ENCODE results near the gene SYNDIG1. TPM values are rescaled to one million over a fixed set of nuclear protein-coding genes. Genes with fewer than 3 reads are reported as not detected.
A peak's percentile ranks its signal among the peaks of the same experiment; 100 is the strongest.

SYNDIG1 gene
- total RNA-seq, 4 donors from 2014 or later: 0.45 TPM; not detected in 3

DNA sequence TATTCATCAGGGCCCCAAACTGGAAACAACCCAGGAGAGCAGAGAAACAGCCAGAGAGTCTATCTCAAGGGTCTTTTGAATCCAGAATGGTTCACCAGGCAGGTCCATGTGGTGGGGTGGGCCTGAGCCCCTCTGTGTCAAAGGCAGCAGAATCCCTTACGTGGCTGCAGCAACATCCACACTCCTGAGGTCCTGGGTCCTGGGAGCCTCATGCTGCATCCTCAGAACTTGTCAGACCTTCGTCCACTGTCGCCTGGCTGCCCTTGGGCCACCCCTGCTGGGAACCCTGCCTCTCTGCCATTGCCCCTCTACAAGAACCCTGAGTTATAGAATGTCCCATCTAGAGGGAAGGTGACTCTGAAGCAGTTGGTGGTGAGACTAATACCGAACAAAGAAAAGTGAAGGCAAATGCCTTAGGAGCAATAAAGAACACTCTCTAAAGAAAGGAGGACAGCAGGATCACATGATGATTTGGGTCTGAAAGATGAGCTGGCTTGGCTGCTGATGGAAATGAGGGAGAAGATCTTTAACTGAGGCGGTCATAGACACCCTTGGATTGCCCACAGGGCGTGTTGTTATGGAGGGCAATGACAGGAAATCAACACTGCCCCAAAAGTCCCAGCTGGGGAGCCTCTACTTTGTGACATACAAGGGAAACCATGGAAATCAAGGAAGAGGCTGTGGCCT lies 161.2 kb downstream of the SYNDIG1 start:
- DNase-seq (ENCODE audit: low spot score in 2 of 2): no peak
- WGBS, 2 donors: 92 to 96% methylated on average over 6 of the region's 6 CpGs
- no peak overlapping the region for H3K4me3 ChIP-seq (ENCODE audit: low read depth, poor library complexity, severe bottlenecking)
- intact Hi-C loops (cut with DNase I; ENCODE audit: low total_unique reads): no loop called here
- TF ChIP-seq, protein P1, sequence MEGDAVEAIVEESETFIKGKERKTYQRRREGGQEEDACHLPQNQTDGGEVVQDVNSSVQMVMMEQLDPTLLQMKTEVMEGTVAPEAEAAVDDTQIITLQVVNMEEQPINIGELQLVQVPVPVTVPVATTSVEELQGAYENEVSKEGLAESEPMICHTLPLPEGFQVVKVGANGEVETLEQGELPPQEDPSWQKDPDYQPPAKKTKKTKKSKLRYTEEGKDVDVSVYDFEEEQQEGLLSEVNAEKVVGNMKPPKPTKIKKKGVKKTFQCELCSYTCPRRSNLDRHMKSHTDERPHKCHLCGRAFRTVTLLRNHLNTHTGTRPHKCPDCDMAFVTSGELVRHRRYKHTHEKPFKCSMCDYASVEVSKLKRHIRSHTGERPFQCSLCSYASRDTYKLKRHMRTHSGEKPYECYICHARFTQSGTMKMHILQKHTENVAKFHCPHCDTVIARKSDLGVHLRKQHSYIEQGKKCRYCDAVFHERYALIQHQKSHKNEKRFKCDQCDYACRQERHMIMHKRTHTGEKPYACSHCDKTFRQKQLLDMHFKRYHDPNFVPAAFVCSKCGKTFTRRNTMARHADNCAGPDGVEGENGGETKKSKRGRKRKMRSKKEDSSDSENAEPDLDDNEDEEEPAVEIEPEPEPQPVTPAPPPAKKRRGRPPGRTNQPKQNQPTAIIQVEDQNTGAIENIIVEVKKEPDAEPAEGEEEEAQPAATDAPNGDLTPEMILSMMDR (IDR thresholded peaks at IDR 0.05): no peak
- no peak for TF ChIP-seq POLR2A (IDR thresholded peaks at IDR 0.05)

DNA sequence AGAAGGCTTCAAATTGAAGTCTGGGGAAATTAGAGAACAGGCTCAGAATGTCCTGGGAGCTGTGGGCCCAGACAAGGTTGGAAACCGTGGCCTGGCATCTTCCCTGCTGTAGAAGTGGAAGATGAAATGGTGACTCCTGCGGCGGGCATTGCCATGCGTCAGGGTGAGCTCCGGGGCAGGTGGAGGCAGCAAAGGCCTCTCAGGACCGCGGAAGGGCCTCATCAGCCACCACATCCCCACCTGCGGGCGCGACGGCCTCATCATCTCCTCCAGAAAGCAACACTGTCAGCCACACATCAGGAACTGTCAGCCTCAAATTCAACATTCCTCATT lies 161.7 kb downstream of the SYNDIG1 start:
- DNase-seq (ENCODE audit: low spot score in 2 of 2): peak in 1 of 2 donors; percentile 59
- intact Hi-C loops (cut with DNase I; ENCODE audit: low total_unique reads): no loop called here
- WGBS, 2 donors: 89 to 96% methylated on average over 11 of the region's 11 CpGs
- TF ChIP-seq POLR2A (IDR thresholded peaks at IDR 0.05): no peak
- TF ChIP-seq, protein P1 (IDR thresholded peaks at IDR 0.05): no peak
- H3K4me3 ChIP-seq (ENCODE audit: low read depth, poor library complexity, severe bottlenecking): no peak overlapping the region

DNA sequence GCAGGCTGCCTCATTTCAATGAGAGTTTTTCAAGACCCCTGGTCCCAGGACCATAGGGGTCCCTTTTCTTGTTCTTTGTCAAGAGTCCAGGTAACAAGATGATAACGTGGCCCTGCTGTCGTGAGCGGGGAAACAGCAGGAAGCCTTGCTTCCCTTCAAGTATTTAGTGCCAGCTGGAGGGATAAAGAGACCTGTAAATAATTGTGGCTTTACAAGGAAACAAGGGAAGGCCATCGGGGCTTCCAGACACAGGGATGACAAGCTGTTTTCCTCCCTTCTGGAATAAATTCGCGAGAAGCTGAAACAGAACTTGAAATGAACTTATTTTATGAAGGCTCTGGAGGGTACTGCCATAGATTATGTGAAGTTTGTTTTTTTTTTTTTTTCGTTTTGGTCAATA lies 163.2 kb downstream of the SYNDIG1 start:
- DNase-seq (ENCODE audit: low spot score in 2 of 2): peak in 1 of 2 donors; percentile 54
- no peak overlapping the region for H3K4me3 ChIP-seq (ENCODE audit: low read depth, poor library complexity, severe bottlenecking)
- TF ChIP-seq, protein P1 (IDR thresholded peaks at IDR 0.05): no peak
- no peak for TF ChIP-seq POLR2A (IDR thresholded peaks at IDR 0.05)
- 65 to 68% methylated on average over 7 of the region's 7 CpGs for whole genome bisulfite sequencing, 2 donors
- intact Hi-C loops (cut with DNase I; ENCODE audit: low total_unique reads): no loop called here

DNA sequence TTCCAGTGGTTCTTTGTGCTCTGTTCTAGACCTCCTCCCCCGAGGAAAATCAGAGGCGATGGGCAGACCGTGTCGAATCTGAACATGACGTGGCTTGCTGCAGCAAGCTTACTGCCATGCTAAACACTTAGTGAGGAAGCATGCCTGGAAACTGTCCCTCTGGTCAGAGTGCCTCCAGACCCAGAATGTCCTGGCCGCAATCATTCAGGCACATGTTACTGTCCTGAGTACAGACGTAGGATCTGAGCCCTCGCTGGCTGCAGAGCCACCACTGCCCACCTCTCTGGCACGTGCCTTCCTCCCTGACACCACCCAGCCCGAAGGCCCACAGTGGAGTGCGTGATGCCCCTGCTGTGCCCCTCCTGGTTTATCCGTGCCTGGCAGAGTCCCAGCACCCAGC lies 163.6 kb downstream of the SYNDIG1 start:
- DNase-seq (ENCODE audit: low spot score in 2 of 2): peak in 1 of 2 donors; percentile 68
- TF ChIP-seq, protein P1 (IDR thresholded peaks at IDR 0.05): no peak
- no peak for TF ChIP-seq POLR2A (IDR thresholded peaks at IDR 0.05)

DNA sequence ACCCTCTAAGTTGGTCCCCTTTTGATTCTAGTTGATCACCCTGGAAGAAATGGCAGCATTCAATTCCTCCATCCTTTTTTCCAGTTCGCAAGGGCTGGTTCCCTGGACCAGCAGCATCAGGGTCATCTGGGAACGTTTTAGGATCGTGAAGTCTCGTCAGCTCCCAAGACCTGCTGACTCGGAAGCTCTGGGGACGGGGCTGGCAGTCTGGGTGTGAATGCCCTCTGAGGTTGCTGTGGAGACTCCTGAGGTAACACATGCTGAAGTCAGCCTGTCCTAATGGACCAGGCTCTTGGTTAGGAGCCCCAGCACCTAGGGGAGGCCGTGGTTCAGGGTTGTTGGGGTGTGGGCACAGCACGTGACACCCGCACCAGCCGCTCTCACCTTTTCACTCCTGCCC lies 164.1 kb downstream of the SYNDIG1 start:
- no peak for TF ChIP-seq POLR2A (IDR thresholded peaks at IDR 0.05)
- TF ChIP-seq, protein P1 (IDR thresholded peaks at IDR 0.05): no peak
- peak in 1 of 2 donors; percentile 50 for DNase-seq (ENCODE audit: low spot score in 2 of 2)
- 77 to 85% methylated on average over 10 of the region's 10 CpGs for WGBS, 2 donors
- no peak overlapping the region for H3K4me3 ChIP-seq (ENCODE audit: low read depth, poor library complexity, severe bottlenecking)
- intact Hi-C loops (cut with DNase I; ENCODE audit: low total_unique reads): no loop called here

More for the DNA sequence above, 163.6 kb downstream of the SYNDIG1 start:
- 61 to 72% methylated on average over 12 of the region's 12 CpGs for WGBS, 2 donors
- intact Hi-C loops (cut with DNase I; ENCODE audit: low total_unique reads): no loop called here
- no peak overlapping the region for H3K4me3 ChIP-seq (ENCODE audit: low read depth, poor library complexity, severe bottlenecking)

DNA sequence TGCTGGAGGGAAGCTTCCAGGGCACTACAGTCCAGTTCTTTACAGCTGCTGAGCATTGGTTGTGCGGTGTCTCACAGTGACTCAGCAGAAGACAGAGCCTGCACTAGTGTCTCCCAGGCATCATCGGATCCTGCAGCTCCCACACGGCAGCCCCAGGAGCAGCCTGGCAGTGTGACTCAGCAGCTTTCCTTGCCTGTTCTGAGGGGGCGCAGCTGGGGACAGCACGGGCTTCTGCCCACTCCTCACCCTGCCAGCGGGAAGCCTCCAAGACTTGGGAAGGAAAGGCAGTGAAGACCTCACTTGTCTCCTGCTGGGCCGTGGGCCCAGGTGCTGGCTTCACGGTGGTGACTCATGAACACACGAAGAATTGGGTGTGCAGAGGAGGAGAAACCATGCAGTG lies 165.4 kb downstream of the SYNDIG1 start:
- TF ChIP-seq, protein P1 (IDR thresholded peaks at IDR 0.05): no peak
- no peak for TF ChIP-seq POLR2A (IDR thresholded peaks at IDR 0.05)
- intact Hi-C loops (cut with DNase I; ENCODE audit: low total_unique reads): no loop called here
- peak in 1 of 2 donors; percentile 80 for DNase-seq (ENCODE audit: low spot score in 2 of 2)
- WGBS, 2 donors: 38 to 48% methylated on average over 9 of the region's 9 CpGs
- H3K4me3 ChIP-seq (ENCODE audit: low read depth, poor library complexity, severe bottlenecking): no peak overlapping the region

Data from lower leg skin (tissue), 4 donors.